Neural progenitor cell (in vitro differentiated cells): ENCODE data around the gene GGNBP2. TPM values are rescaled to one million over a fixed set of nuclear protein-coding genes. Genes with fewer than 3 reads are reported as not detected.

Experiments
- DNase-seq: peaks from one replicate; pipeline ENCODE4 v3.0.0-alpha.2; 2016; ENCODE audit warnings: low spot score
- H2AFZ ChIP-seq: fragments of 200-600 bp; sonication (generic); replicated peaks from 2 replicates; pipeline ENCODE4 v1.6.1; 2016; ENCODE audit warnings: antibody characterized with exemption
- H3F3A ChIP-seq: fragments of 200-600 bp; sonication (generic); 2 replicates; pipeline ENCODE4 v1.6.1; 2016; ENCODE audit warnings: antibody characterized with exemption, low read depth
- H3K27ac ChIP-seq: fragments of 200-600 bp; sonication (generic); 2 replicates; pipeline ENCODE4 v1.5.1; 2016; ENCODE audit warnings: mild to moderate bottlenecking
- H3K27me3 ChIP-seq: fragments of 200-600 bp; sonication (generic); 2 replicates; pipeline ENCODE4 v1.6.1; 2016; ENCODE audit warnings: mild to moderate bottlenecking, moderate library complexity
- H3K36me3 ChIP-seq: fragments of 200-600 bp; sonication (generic); 2 replicates; pipeline ENCODE4 v1.5.1; 2016
- H3K4me1 ChIP-seq: fragments of 200-600 bp; sonication (generic); 2 replicates; pipeline ENCODE4 v1.6.1; 2016; ENCODE audit warnings: mixed run types
- H3K4me2 ChIP-seq: fragments of 200-600 bp; sonication (generic); 2 replicates; pipeline ENCODE4 v1.6.1; 2016
- H3K4me3 ChIP-seq: fragments of 200-600 bp; sonication (generic); 2 replicates; pipeline ENCODE4 v1.5.1; 2016
- H3K79me2 ChIP-seq: fragments of 200-600 bp; sonication (generic); 2 replicates; pipeline ENCODE4 v1.6.1; 2016; ENCODE audit warnings: low read depth
- H3K9ac ChIP-seq: fragments of 200-600 bp; sonication (generic); 2 replicates; pipeline ENCODE4 v1.6.1; 2016
- H3K9me3 ChIP-seq: fragments of 200-600 bp; sonication (generic); 2 replicates; pipeline ENCODE4 v1.5.1; 2016; ENCODE audit warnings: low read depth
- H4K20me1 ChIP-seq: fragments of 200-600 bp; sonication (generic); 2 replicates; pipeline ENCODE4 v1.6.1; 2016; ENCODE audit warnings: low read depth
- H3K27ac Mint-ChIP-seq: 3 replicates; pipeline ENCODE4 v1.8.0; 2021; ENCODE audit warnings: mixed read lengths
- H3K27me3 Mint-ChIP-seq: 2 replicates; pipeline ENCODE4 v1.8.0; 2022; ENCODE audit warnings: low read depth, mild to moderate bottlenecking, inconsistent platforms, moderate library complexity, mixed read lengths; ENCODE audit not compliant: insufficient read depth
- H3K36me3 Mint-ChIP-seq: 3 replicates; pipeline ENCODE4 v1.8.0; 2021; ENCODE audit warnings: mixed read lengths
- H3K4me1 Mint-ChIP-seq: 3 replicates; pipeline ENCODE4 v1.8.0; 2021; ENCODE audit warnings: mixed read lengths
- H3K4me3 Mint-ChIP-seq: 3 replicates; pipeline ENCODE4 v1.8.0; 2021; ENCODE audit warnings: mild to moderate bottlenecking, moderate library complexity, mixed read lengths
- H3K9me3 Mint-ChIP-seq: 3 replicates; pipeline ENCODE4 v1.8.0; 2020; ENCODE audit warnings: mixed read lengths
- EZH2 ChIP-seq: fragments of 200-600 bp; sonication (generic); IDR thresholded peaks from 2 replicates; pipeline ENCODE4 v1.6.1; 2017; ENCODE audit warnings: antibody characterized with exemption, mild to moderate bottlenecking, moderate library complexity
- EZH2phosphoT487 ChIP-seq: fragments of 200-600 bp; sonication (generic); IDR thresholded peaks from 2 replicates; pipeline ENCODE4 v1.6.1; 2017; ENCODE audit warnings: antibody characterized with exemption
- total RNA-seq: library from RNA; depleted of rRNA; stranded (reverse); fragments of >200 nt; gene quantifications from 2 replicates; pipeline ENCODE4 v1.2.3, GENCODE V29; 2015; ENCODE audit warnings: low replicate concordance
- TF ChIP-seq, protein P1 (sequence below): fragments of 200-600 bp; sonication (generic); IDR thresholded peaks from 2 replicates; pipeline ENCODE4 v1.5.1; 2017; ENCODE audit warnings: antibody characterized with exemption, mild to moderate bottlenecking

GGNBP2 gene
- total RNA-seq, 1 donor from 2014 or later: 79.5 TPM

DNA sequence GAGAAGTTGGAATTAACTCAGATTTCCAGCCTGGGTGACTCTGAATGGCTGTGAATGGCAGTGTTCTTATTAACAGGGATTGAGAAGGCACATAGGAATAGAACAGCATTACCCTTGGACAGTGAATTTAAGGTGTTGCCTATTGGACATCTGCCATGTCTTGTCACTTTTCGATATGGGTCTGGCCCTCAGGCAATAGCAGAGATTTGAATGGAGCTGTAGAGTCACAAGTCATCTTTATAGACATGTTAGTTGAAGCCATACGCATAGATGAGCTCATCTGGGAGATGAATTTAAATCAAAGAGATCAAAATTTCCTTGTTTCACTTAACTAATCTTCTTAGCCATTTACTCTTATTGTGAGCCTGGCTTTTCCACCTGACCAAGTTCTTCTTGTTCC is 32.1 kb downstream of the GGNBP2 start:
- H3K27me3 ChIP-seq: no peaks in the 10 kb centered on the region
- H2AFZ ChIP-seq: no peak overlapping the region
- no peak overlapping the region for H3K9ac ChIP-seq
- no peak overlapping the region for H3K4me3 Mint-ChIP-seq
- no peaks in the 10 kb centered on the region for H3K4me1 Mint-ChIP-seq
- H3K79me2 ChIP-seq: peaks cover 26% of the 10 kb centered on the region
- no peaks in the 10 kb centered on the region for H3K9me3 ChIP-seq
- peaks cover 32% of the 10 kb centered on the region for H4K20me1 ChIP-seq
- no peaks in the 10 kb centered on the region for H3K27me3 Mint-ChIP-seq
- no peak overlapping the region for H3K4me3 ChIP-seq
- no peak for DNase-seq
- peaks cover 14% of the 10 kb centered on the region for H3K36me3 ChIP-seq
- H3K27ac Mint-ChIP-seq: no peak overlapping the region
- H3K27ac ChIP-seq: no peak overlapping the region
- no peaks in the 10 kb centered on the region for H3K9me3 Mint-ChIP-seq
- H3K4me2 ChIP-seq: no peak overlapping the region
- no peaks in the 10 kb centered on the region for H3K4me1 ChIP-seq
- peaks cover 2% of the 10 kb centered on the region for H3F3A ChIP-seq
- TF ChIP-seq EZH2phosphoT487: no peak
- H3K36me3 Mint-ChIP-seq: peaks cover 30% of the 10 kb centered on the region

DNA sequence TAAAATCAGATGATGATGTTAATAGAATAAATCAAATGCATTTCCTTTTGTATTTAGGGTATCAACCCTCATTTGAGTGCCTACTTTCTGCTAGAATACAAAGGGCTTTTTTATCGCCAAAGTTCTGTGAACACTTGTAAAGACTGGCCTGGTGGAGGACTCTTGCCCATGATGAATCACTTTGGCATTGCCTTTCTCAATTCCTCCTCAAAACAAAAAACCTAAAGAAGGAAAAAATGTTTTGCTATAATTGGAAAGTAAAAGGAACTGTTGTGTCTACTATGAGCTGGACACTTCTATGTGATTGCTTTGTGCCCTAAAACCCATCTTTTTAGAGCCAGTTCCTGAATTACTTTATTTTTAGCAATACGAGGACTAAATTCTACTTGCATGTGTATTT is 34.0 kb downstream of the GGNBP2 start:
- H3K4me2 ChIP-seq: no peak overlapping the region
- H3K4me3 Mint-ChIP-seq: no peak overlapping the region
- H3K9ac ChIP-seq: no peak overlapping the region
- peaks cover 3% of the 10 kb centered on the region for H3F3A ChIP-seq
- no peak overlapping the region for H3K27ac ChIP-seq
- H3K4me3 ChIP-seq: no peak overlapping the region
- no peak overlapping the region for H2AFZ ChIP-seq
- TF ChIP-seq, protein P1, sequence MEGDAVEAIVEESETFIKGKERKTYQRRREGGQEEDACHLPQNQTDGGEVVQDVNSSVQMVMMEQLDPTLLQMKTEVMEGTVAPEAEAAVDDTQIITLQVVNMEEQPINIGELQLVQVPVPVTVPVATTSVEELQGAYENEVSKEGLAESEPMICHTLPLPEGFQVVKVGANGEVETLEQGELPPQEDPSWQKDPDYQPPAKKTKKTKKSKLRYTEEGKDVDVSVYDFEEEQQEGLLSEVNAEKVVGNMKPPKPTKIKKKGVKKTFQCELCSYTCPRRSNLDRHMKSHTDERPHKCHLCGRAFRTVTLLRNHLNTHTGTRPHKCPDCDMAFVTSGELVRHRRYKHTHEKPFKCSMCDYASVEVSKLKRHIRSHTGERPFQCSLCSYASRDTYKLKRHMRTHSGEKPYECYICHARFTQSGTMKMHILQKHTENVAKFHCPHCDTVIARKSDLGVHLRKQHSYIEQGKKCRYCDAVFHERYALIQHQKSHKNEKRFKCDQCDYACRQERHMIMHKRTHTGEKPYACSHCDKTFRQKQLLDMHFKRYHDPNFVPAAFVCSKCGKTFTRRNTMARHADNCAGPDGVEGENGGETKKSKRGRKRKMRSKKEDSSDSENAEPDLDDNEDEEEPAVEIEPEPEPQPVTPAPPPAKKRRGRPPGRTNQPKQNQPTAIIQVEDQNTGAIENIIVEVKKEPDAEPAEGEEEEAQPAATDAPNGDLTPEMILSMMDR: no peak
- TF ChIP-seq EZH2phosphoT487 (no peak), EZH2 (no peak)
- peaks cover 20% of the 10 kb centered on the region for H4K20me1 ChIP-seq
- no peaks in the 10 kb centered on the region for H3K4me1 ChIP-seq
- DNase-seq: no peak
- no peaks in the 10 kb centered on the region for H3K9me3 Mint-ChIP-seq
- H3K79me2 ChIP-seq: peaks cover 16% of the 10 kb centered on the region
- no peak overlapping the region for H3K27ac Mint-ChIP-seq
- no peaks in the 10 kb centered on the region for H3K27me3 Mint-ChIP-seq
- H3K4me1 Mint-ChIP-seq: no peaks in the 10 kb centered on the region
- H3K9me3 ChIP-seq: no peaks in the 10 kb centered on the region
- H3K36me3 Mint-ChIP-seq: peaks cover 26% of the 10 kb centered on the region
- peaks cover 14% of the 10 kb centered on the region for H3K36me3 ChIP-seq
- no peaks in the 10 kb centered on the region for H3K27me3 ChIP-seq

DNA sequence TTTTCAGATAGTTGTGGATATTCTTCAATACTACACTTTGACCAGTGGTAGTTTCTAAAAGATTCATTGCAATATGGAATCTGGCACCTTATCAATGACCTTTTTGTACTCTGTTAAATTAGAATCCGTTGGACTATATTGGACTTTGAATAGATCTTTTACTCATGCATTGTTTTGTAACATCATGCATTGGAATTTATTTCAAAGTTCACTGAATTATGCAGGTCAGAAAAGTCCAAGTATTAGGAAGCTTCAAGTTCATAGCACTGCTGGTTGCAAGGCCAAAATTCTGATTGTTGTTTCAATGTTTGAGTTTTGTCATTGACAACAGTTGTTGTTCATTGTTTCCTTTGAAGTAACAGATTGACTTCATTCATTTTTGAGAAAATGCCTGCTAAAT is 39.1 kb downstream of the GGNBP2 start:
- H3K4me1 Mint-ChIP-seq: no peaks in the 10 kb centered on the region
- H3K9me3 Mint-ChIP-seq: no peaks in the 10 kb centered on the region
- H3K9me3 ChIP-seq: no peaks in the 10 kb centered on the region
- H3K36me3 Mint-ChIP-seq: peaks cover 27% of the 10 kb centered on the region
- H3K79me2 ChIP-seq: no peaks in the 10 kb centered on the region
- H3K27ac ChIP-seq: no peak overlapping the region
- H3K4me1 ChIP-seq: no peaks in the 10 kb centered on the region
- H2AFZ ChIP-seq: no peak overlapping the region
- no peaks in the 10 kb centered on the region for H3K27me3 ChIP-seq
- TF ChIP-seq EZH2phosphoT487 (no peak), EZH2 (no peak)
- TF ChIP-seq, protein P1: no peak
- DNase-seq: no peak
- H4K20me1 ChIP-seq: peaks cover 8% of the 10 kb centered on the region
- no peak overlapping the region for H3K4me3 Mint-ChIP-seq
- no peak overlapping the region for H3K27ac Mint-ChIP-seq
- no peak overlapping the region for H3K4me3 ChIP-seq
- H3K4me2 ChIP-seq: no peak overlapping the region
- H3K27me3 Mint-ChIP-seq: no peaks in the 10 kb centered on the region
- H3F3A ChIP-seq: peaks cover 3% of the 10 kb centered on the region
- no peak overlapping the region for H3K9ac ChIP-seq
- peaks cover 16% of the 10 kb centered on the region for H3K36me3 ChIP-seq

DNA sequence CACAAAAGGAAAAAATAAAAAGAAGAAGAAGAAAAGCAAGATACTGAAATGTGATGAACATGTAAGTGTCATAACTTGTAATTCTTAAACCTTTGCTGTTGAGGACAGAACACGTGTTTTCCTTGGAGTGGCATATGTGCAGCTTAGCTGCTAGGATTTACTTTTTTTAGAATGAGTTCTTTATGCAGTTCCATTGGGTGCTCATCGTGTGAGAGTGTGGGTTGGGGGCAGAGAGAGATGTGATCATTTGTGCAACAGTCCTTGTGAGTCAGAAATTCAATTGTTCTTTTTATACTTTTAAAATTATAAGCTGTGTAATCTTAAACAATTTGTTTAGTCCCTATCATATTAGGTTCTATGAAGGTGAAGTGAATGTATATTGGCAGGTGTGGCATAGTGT is 41.4 kb downstream of the GGNBP2 start:
- Histone ChIP-seq H3K4me2 (no peak overlapping the region), H4K20me1 (peaks cover 13% of the 10 kb centered on the region)

More for the DNA sequence above, 41.4 kb downstream of the GGNBP2 start:
- H3K9ac ChIP-seq: no peak overlapping the region
- peaks cover 2% of the 10 kb centered on the region for H3K4me1 ChIP-seq
- H3K9me3 Mint-ChIP-seq: no peaks in the 10 kb centered on the region
- H3K9me3 ChIP-seq: no peaks in the 10 kb centered on the region
- H3K79me2 ChIP-seq: no peaks in the 10 kb centered on the region
- H3F3A ChIP-seq: peaks cover 26% of the 10 kb centered on the region
- H3K27ac Mint-ChIP-seq: no peak overlapping the region
- no peak overlapping the region for H3K27ac ChIP-seq
- H3K36me3 ChIP-seq: peaks cover 10% of the 10 kb centered on the region
- TF ChIP-seq EZH2phosphoT487 (no peak), EZH2 (no peak)
- H3K4me1 Mint-ChIP-seq: peaks cover 2% of the 10 kb centered on the region
- no peak for DNase-seq
- no peak overlapping the region for H3K4me3 Mint-ChIP-seq
- peaks cover 15% of the 10 kb centered on the region for H3K36me3 Mint-ChIP-seq
- no peak overlapping the region for H3K4me3 ChIP-seq
- no peaks in the 10 kb centered on the region for H3K27me3 Mint-ChIP-seq
- no peak overlapping the region for H2AFZ ChIP-seq
- no peaks in the 10 kb centered on the region for H3K27me3 ChIP-seq
